ENCODE results near the gene DNAJC7.
"Not testable (repeated sequence)": the region's sequence is repeated elsewhere in the genome, so short reads cannot be mapped to it uniquely, and the experiment has no call there.

The DNAJC7 gene

GRCh38 chr17:42041619-42042018, 24.4 kb upstream of the DNAJC7 start:
- DNase-seq (ENCODE audit: low read depth in 2 of 2) = no peak

DNA sequence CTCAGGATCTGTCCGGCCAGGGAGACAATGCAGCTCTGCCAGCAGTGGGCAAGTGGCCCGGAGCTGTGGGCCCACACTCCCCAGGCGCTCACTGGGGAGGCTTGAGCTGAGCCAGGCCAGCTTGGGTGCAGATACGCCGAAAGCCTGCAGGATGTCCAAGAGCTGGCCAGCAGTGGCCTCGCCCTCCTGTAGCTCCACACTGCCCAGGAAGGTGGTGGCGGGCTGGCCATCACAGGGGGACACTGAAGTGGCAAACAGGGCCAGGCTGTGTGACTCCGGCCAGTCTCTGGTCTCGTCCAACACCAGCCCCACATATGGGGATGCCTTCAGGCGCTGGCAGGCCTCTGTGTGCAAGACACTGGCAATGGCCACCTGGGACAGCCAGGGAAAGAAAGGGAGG, 23.6 kb upstream of the DNAJC7 start:
- DNase-seq (ENCODE audit: low read depth in 2 of 2) = no peak

DNA sequence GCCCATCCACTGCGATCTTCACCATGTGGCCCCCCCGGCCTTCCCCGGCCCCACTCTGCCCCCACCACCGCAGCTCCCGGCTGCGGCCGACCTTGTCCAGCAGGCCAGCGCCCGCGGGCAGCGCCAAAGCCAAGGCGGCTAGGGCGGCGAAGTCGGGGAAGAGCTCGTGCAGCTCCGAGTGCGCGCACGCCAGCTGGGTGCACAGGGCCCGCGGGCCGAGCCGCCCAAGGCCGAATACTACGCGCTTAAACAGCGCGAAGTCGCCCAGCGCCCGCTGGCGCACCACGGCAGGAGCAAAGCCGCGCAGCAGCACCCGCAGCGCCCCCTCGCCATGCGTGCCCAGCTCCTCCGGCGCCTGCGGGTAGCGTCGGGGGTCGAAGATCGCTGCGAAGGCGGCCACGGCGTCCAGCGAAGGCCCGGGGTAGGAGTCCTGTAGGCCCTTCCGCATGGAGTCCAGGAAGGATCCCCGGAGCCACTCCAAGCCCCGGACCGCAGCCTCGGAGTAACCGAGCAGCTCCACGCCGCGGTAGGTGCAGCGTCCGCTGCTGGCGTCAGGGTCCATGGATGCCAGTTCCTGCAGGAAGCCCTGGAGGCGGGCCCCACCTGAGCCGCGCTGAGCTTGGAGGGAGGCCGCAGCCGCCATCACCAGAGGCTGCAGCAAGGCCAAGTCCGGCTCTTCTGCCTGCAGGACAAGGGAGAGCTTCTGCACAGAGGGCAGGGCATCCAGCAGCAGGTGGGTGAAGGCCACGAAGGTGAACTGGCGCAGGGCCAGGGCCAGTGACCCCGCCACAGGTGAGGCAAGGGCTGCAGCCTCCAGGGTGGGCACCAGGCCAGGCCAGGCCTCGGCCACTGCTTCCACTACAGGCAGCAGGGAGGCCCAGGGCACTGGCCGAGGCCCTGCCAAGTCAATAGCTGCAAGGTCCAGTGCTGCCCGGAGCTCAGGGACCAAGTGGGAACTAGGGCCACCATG, 22.8 kb upstream of the DNAJC7 start:
- DNase-seq (ENCODE audit: low read depth in 2 of 2) = no peak

DNA sequence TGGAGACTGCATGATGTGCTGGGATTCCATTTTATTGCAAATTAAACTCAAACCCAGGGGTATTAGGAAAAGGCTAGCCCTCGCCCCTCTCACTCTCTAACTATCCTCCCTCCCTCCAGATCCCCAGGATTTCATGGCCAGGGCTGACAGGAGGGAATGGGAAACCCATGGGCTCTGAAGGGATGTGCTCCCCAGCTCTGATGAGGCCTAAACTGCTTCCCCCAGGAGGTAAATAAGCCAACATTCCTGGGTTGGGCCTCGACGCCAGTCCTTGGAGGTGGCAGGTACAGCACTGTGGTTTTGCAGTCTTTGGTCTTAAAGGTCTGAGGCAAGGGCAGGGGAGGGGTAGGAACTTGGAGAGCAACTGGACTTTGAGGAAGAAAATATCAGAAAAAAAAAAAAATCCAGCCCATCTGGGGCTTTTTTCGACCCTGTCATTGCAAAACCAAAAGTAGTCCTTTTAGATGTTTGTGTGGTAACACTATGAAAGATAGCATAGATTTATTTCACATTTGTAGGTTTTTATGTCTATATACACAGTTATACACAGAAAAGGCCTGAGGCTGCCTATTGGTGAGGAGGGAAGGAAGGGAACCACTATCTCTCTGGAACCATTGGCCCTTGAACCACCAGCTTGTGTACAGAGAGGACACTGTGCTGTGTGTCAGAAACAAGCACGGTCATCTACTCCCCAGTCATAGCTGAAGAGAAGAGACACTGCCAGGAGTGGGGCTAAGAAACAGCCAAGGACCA, 21.2 kb upstream of the DNAJC7 start:
- no peak for DNase-seq (ENCODE audit: low read depth in 2 of 2)

DNA sequence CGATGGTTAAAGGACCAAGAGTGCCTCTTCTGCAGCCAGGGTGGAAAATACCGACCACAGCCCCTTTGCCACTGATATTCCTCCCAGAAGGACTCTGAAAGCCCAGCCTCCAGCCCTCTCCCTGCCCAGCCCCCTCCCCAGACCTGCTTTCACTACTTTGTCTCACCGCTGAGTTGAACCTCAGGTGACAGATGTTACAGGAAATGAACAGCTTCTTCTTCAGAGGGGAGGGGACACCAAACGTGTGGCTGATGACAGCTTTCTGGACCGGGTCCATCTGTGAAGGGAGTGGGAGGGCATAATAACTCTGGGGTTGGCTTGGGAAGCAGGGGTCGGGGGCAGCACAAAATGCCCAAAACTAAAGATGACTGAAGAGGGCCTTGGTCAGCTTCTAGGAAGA, 16.8 kb upstream of the DNAJC7 start:
- no peak for DNase-seq (ENCODE audit: low read depth in 2 of 2)

DNA sequence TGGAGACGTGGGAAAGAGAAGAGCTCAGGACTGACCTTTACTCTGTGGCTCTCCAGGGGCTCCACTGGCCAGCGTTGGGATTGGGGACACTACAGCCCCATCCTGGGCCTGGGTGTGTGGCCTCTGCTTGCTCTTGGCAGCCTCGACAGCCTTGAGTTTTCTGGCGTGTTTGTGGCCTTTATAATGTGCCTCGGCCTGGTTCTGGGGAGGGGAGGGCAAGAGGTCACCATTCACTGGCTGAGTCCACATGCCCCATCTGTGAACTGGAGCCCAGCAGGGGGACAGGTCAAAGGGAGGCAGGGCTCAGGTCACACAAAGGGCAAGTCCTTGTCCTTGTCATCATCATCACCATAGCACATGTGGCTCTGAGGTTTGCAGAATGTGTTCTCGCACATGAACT, 14.3 kb upstream of the DNAJC7 start:
- no peak for DNase-seq (ENCODE audit: low read depth in 2 of 2)

- DNase-seq (ENCODE audit: low read depth in 2 of 2) = no peak
Measured at GRCh38 chr17:42028791-42029127, 11.5 kb upstream of the DNAJC7 start.

GRCh38 chr17:42027961-42028790, 10.9 kb upstream of the DNAJC7 start:
- DNase-seq (ENCODE audit: low read depth in 2 of 2) = no peak

DNA sequence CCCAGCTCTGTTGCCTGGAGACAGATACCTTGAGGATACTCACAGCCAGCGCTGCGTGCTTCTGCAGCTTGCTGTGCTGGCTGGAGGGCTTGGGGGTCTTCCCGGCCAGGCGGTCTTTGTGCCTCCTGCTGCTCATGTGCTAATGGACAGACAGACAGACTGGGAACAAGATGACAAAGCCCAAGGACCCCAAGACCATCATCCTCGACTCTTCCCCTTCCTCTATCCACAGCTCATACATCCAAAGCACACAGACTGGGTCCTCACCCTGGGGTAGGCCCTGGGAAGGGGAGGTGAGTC, 10.3 kb upstream of the DNAJC7 start:
- no peak for DNase-seq (ENCODE audit: low read depth in 2 of 2)

DNA sequence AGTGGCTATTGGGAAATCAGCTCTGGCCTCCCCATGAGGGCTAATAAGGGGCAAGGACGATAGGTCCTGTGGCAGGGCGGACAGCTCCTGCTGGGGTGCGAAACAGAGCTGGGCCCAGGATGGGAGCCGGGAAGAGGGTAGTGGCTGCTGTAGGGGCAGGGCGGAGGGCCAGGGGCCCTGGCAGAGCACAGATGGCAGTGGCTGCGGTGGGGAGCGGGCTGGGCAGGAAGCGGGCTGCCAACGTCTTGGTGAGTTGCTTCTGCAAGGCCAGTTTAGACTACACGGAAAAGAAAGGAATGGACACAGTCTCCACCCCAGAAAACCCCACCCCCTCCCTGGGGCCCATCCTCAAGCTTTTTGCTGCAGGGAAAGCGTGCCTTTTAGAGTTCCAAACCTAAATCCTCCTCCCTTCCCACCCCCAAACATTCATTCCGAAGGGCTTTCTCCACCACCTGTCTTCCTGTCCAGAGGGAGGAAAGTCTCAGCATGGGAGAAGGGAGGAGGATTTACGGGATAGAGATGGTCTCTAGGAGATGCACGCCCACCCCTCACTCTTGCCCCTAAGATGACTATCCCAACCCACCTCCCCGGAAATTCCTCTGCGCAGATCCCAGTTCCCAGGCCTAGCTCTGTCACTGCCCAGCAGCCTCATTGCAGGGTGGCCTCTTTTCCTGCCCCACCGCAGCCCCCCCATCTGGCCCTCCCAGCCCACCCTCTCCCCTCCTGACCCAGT, 9.8 kb upstream of the DNAJC7 start:
- no peak for DNase-seq (ENCODE audit: low read depth in 2 of 2)

GRCh38 chr17:42025936-42026335, 8.7 kb upstream of the DNAJC7 start:
- DNase-seq (ENCODE audit: low read depth in 2 of 2) = no peak

GRCh38 chr17:42025191-42025579, 7.9 kb upstream of the DNAJC7 start:
- no peak for DNase-seq (ENCODE audit: low read depth in 2 of 2)

DNA sequence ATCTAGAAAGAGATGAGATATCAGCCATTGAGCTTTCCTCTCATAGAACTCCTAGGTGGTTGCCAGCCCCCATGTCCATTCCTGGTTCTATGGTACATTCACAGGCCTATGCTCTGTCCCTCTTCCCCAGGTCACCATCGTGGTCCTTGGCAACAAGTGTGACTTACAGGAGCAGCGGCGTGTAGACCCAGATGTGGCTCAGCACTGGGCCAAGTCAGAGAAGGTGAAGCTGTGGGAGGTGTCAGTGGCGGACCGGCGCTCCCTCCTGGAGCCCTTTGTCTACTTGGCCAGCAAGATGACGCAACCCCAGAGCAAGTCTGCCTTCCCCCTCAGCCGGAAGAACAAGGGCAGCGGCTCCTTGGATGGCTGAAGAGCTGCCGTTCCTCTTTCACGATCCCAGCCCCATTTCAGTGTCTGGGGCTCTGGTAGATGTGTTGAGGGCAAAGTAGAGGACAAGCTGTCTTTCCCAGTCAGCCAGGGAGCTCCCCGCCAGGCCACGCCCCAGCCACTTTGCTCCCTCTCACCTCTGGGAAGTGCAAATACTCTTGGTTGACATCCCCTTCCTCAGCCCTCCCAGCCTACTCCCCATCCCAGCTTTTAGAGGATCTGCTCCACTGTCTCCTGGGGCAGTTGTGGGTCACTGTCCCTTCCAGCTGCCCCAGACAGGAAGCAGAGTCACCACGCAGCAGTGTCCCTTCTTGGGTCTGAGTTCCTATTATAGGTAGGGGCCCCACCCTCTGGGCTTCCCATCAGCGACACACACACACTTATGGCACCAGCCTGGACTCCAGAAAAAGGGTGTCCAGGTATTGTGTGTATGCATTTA, 6.5 kb upstream of the DNAJC7 start:
- DNase-seq (ENCODE audit: low read depth in 2 of 2) = no peak

GRCh38 chr17:42020845-42021244, 3.6 kb upstream of the DNAJC7 start:
- not testable (repeated sequence) for DNase-seq (ENCODE audit: low read depth in 2 of 2)

- DNase-seq (ENCODE audit: low read depth in 2 of 2) = peak; percentile 85 to 94
Measured at GRCh38 chr17:42019509-42020404, 2.5 kb upstream of the DNAJC7 start, which contains the start of gene NKIRAS2. Gene NKIRAS2, plus strand, starts transcription at chr17:42020090. Its CDS starts 1,488 bp downstream, at chr17:42021578.

GRCh38 chr17:42018988-42019387, 1.7 kb upstream of the DNAJC7 start:
- DNase-seq (ENCODE audit: low read depth in 2 of 2) = no peak

DNA sequence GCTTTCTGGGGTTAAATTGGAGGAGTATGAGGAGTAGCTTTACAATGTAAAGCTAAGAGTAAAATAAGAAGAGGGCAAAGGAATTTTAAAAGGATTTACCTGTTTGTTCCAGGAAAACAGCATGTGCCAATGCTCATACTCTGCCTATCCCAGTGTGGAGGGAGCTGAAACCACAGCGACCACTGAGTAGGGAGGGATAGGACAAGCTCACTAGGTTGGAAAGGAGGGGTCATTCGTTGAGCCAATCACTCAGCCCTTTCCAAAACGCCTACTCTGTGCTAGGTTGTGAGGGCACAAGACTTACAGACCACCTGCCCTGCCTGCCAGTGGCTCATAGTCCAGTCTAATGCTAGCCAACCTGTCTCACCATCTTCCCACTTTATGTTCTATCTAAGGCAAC, 1.1 kb upstream of the DNAJC7 start:
- DNase-seq (ENCODE audit: low read depth in 2 of 2) = no peak

GRCh38 chr17:42017866-42018200, 594 bp upstream of the DNAJC7 start:
- no peak for DNase-seq (ENCODE audit: low read depth in 2 of 2)

- no peak for DNase-seq (ENCODE audit: low read depth in 2 of 2)
Measured at GRCh38 chr17:42016411-42016831, 818 bp downstream of the DNAJC7 start.

- DNase-seq (ENCODE audit: low read depth in 2 of 2) = not testable (repeated sequence)
Measured at GRCh38 chr17:42013740-42014139, 3.5 kb downstream of the DNAJC7 start.

All from stimulated activated CD4-positive, alpha-beta T cell treated with anti-CD3 and anti-CD28 coated beads, Interleukin-12 subunit alpha, Interleukin-12 subunit beta, amount 100 ng/mL, for 24 hours (primary cell).